ENCODE data around the gene KCNH2.

The KCNH2 gene

GRCh38 chr7:150966002-150966401 lies 12.1 kb downstream of the KCNH2 start:
- H3K4me3 ChIP-seq (replicated peaks; ENCODE audit: low read depth, low read length): no peak overlapping the region
- no peak for DNase-seq (ENCODE audit: extremely low read depth, insufficient read length)
- TF ChIP-seq CTCF (IDR thresholded peaks at IDR 0.05; ENCODE audit: insufficient read depth, low read length, poor library complexity, severe bottlenecking): peak; percentile 11

GRCh38 chr7:150965273-150965830 lies 12.8 kb downstream of the KCNH2 start:
- no peak for DNase-seq (ENCODE audit: extremely low read depth, insufficient read length)
- Histone ChIP-seq H3K4me3 (replicated peaks; ENCODE audit: low read depth, low read length) (no peak overlapping the region), H3K36me3 (ENCODE audit: control insufficient read depth, insufficient read depth, low read length) (no peaks in the 10 kb centered on the region), H3K27me3 (replicated peaks; ENCODE audit: control insufficient read depth, insufficient read depth, low read length) (peaks cover 3% of the 10 kb centered on the region)
- TF ChIP-seq CTCF (IDR thresholded peaks at IDR 0.05; ENCODE audit: insufficient read depth, low read length, poor library complexity, severe bottlenecking): no peak

More at GRCh38 chr7:150966002-150966401, 12.1 kb downstream of the KCNH2 start:
- Histone ChIP-seq H3K27me3 (replicated peaks; ENCODE audit: control insufficient read depth, insufficient read depth, low read length) (peaks cover 3% of the 10 kb centered on the region), H3K36me3 (ENCODE audit: control insufficient read depth, insufficient read depth, low read length) (no peaks in the 10 kb centered on the region)

DNA sequence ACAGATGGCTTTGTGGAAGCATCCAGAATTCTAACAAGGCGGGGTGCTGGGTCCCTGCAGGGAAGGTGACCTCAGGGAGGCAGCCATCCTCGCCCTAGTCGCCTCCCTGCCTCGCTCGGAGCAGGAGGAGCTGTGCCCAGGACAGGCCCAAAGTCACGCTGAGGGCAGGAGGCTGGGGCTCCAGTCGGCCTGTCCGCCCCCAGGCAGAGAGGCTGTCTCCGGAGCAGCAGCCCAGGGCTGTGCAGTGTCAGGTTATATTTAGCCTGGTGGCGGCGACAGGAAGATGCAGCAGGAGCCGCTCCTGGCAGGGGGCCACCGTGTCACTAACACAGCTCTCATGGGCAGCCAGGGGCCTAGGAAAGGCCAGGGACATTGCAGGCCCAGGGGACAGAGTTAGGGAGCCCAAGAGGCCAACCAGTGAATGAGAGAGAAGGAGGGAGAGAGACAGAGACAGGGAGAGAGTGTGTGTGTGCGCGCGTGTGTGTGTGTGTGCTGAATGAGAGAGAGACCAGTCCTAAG lies 13.5 kb downstream of the KCNH2 start:
- Histone ChIP-seq H3K27me3 (replicated peaks; ENCODE audit: control insufficient read depth, insufficient read depth, low read length) (peaks cover 3% of the 10 kb centered on the region), H3K4me3 (replicated peaks; ENCODE audit: low read depth, low read length) (no peak overlapping the region), H3K36me3 (ENCODE audit: control insufficient read depth, insufficient read depth, low read length) (no peaks in the 10 kb centered on the region)
- TF ChIP-seq CTCF (IDR thresholded peaks at IDR 0.05; ENCODE audit: insufficient read depth, low read length, poor library complexity, severe bottlenecking): no peak
- no peak for DNase-seq (ENCODE audit: extremely low read depth, insufficient read length)

DNA sequence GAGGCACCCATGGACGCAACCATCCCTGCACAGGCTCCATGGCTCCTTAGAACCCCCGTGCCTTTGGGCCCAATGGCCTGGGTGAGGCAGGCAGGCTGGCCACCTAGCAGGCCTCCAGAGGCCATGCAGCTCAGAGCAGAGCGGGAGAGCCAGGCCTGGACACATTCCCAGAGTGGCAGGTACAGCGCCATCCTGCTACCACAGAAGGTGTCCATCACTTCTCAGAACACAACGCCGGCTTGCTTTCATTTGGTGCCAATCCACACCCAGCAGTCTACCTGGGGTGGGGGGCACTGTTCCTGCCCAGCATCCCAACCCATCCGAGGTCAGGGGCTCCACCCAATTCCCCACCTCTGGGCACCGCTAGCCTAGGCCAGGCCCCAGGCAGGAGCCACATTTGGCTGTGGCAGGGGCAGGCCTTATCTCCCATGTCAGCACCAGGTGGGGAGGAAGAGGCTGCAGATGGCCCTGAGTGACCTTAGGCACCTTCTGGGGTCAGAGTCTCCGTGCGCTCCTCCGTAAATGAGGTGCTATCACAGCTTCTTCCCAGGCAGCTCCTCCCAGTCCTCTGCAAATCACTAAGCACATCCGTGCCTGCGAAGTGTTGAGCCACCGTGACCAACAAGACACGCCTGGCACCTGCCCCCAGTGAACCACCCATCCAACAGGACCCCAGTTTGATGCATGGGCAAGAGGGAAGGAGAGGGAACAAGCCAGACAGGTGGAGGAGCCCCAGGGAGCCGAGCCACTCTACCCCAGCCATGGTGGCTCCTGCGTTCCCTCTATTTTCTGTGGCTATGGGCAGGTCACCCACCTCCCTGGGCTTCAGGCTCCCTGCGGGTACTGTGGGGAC lies 14.2 kb downstream of the KCNH2 start:
- DNase-seq (ENCODE audit: extremely low read depth, insufficient read length): no peak
- Histone ChIP-seq H3K36me3 (ENCODE audit: control insufficient read depth, insufficient read depth, low read length) (no peaks in the 10 kb centered on the region), H3K4me3 (replicated peaks; ENCODE audit: low read depth, low read length) (no peak overlapping the region), H3K27me3 (replicated peaks; ENCODE audit: control insufficient read depth, insufficient read depth, low read length) (peaks cover 3% of the 10 kb centered on the region)
- TF ChIP-seq CTCF (IDR thresholded peaks at IDR 0.05; ENCODE audit: insufficient read depth, low read length, poor library complexity, severe bottlenecking): no peak

DNA sequence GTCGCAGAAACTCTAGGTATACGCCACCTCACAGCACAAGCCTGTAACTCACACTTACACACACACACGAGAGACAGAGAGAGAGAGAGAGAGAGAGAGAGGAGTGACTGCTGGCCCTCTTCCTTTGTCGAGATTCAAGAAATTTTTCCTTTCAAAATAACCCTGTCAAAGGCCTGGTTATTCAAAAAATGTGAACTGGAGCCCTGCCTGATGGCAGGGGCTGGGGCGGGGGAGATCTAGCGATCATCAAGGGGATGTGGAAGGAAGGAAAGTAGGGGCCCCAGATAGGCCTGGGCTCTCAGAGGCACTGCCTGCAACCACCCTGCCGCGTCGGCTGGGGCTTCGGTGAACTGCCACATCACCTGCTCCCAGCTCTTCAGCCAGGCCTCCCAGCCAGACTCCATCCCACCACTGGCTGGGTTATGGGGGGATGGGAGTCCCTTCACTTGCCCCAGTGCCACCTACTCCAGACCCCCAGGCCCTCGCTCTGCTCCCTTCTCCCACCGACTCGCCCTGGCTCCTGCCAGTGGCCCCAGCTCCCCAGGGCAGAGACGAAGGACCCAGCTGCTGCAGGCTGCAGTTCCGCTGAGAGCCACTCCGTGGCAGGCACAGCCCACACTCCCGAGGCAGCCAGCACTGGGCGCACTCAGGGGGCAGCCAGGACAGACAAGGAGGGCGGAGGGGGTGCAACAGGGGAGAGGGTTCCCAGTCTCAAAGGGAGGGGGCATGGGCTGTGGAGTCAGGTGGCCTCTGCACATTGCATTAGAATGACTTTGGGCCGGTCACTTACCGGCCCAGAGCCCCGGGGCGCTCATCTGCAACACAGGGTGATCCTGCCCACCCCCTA lies 15.3 kb downstream of the KCNH2 start:
- Histone ChIP-seq H3K36me3 (ENCODE audit: control insufficient read depth, insufficient read depth, low read length) (no peaks in the 10 kb centered on the region), H3K4me3 (replicated peaks; ENCODE audit: low read depth, low read length) (no peak overlapping the region), H3K27me3 (replicated peaks; ENCODE audit: control insufficient read depth, insufficient read depth, low read length) (peaks cover 2% of the 10 kb centered on the region)
- DNase-seq (ENCODE audit: extremely low read depth, insufficient read length): no peak
- peak; percentile 96 for TF ChIP-seq CTCF (IDR thresholded peaks at IDR 0.05; ENCODE audit: insufficient read depth, low read length, poor library complexity, severe bottlenecking)
